ENCODE data around the gene MAP3K3. TPM values are rescaled to one million over a fixed set of nuclear protein-coding genes. Genes with fewer than 3 reads are reported as not detected.

The MAP3K3 gene
- total RNA-seq, 1 experiment from 2014 or later: 24.3 TPM

GRCh38 chr17:63676584-63676983 lies 54.4 kb downstream of the MAP3K3 start:
- H3K4me1 Mint-ChIP-seq: peaks cover 45% of the 10 kb centered on the region in 2 experiments
- H4K91ac ChIP-seq (ENCODE audit: insufficient read length, low read depth, low read length): no peak overlapping the region
- WGBS (ENCODE audit: extremely low coverage, insufficient read length, low lambda C conversion rate): no CpG with 5 or more reads among the region's 3 CpGs

More at GRCh38 chr17:63676584-63676983, 54.4 kb downstream of the MAP3K3 start:
- Histone ChIP-seq H3K9ac (ENCODE audit: extremely low read depth, insufficient read length, low read length) (no peak overlapping the region), H2BK15ac (ENCODE audit: low read depth, low read length) (no peak overlapping the region), H3K23ac (ENCODE audit: insufficient read length, low read depth, low read length) (no peak overlapping the region), H2AFZ (ENCODE audit: low read length) (no peak overlapping the region), H3K79me2 (ENCODE audit: insufficient read depth, low read length) (no peaks in the 10 kb centered on the region), H3K27ac (ENCODE audit: insufficient read length, low read depth, low read length) (no peak overlapping the region), H3K56ac (ENCODE audit: insufficient read length, low read depth, low read length) (no peak overlapping the region), H3K18ac (ENCODE audit: insufficient read length, low read depth, low read length) (no peak overlapping the region), H2BK120ac (ENCODE audit: low read depth, low read length, poor library complexity, severe bottlenecking) (no peak overlapping the region), H3K4me2 (ENCODE audit: insufficient read depth, insufficient read length, low read length) (no peak overlapping the region), H4K8ac (replicated peaks; ENCODE audit: insufficient read length, low read depth, low read length) (no peak overlapping the region), H3T11ph (ENCODE audit: low read length) (no peak overlapping the region), H3K79me1 (ENCODE audit: insufficient read depth, low read depth, low read length, poor library complexity, severe bottlenecking) (no peaks in the 10 kb centered on the region), H3K4me1 (ENCODE audit: insufficient read depth, low read length) (peaks cover 16% of the 10 kb centered on the region), H3K9me3 (ENCODE audit: control insufficient read depth, low read depth, low read length) (no peaks in the 10 kb centered on the region), H2BK12ac (ENCODE audit: insufficient read length, low read depth, low read length) (no peak overlapping the region), H3K4ac (ENCODE audit: low read depth, low read length) (no peak overlapping the region), H2BK5ac (ENCODE audit: insufficient read length, low read length) (no peak overlapping the region), H3K27me3 (ENCODE audit: insufficient read depth, low read length) (no peaks in the 10 kb centered on the region), H4K20me1 (ENCODE audit: control insufficient read depth, insufficient read depth, insufficient read length) (no peaks in the 10 kb centered on the region), H3K23me2 (ENCODE audit: insufficient read length, low read depth, low read length, poor library complexity, severe bottlenecking) (no peaks in the 10 kb centered on the region), H3K14ac (ENCODE audit: insufficient read depth, low read length) (no peak overlapping the region), H4K5ac (ENCODE audit: insufficient read length, low read depth, low read length) (no peak overlapping the region), H2BK20ac (ENCODE audit: low read depth, low read length, poor library complexity, severe bottlenecking) (no peak overlapping the region), H2AK5ac (ENCODE audit: insufficient read length, low read length) (no peak overlapping the region)
- H3K36me3 Mint-ChIP-seq (ENCODE audit: insufficient read depth in 1 of 3, low read depth in 3 of 3): peaks cover 0 to 2% (median 2%) of the 10 kb centered on the region in 3 experiments; a peak in 4 of 7 replicates
- H3K27ac Mint-ChIP-seq: no peak overlapping the region; a peak in 1 of 7 replicates
- DNase-seq: no peak
- no peak for TF ChIP-seq CTCF (conservative IDR thresholded peaks at IDR 0.05)
- H3K9me3 Mint-ChIP-seq: no peaks in the 10 kb centered on the region
- H3K4me3 Mint-ChIP-seq: no peak overlapping the region
- no peaks in the 10 kb centered on the region for H3K27me3 Mint-ChIP-seq (ENCODE audit: low read depth)
